ENCODE measurements around the gene BPIFA3. TPM values are rescaled to one million over a fixed set of nuclear protein-coding genes. Genes with fewer than 3 reads are reported as not detected.
A peak's percentile ranks its signal among the peaks of the same experiment; 100 is the strongest.

Gene BPIFA3
- total and polyA plus RNA-seq, 9 of the 15 experiments (the other 6 are each of a cell fraction or from before 2014, with no cell fraction given): not detected

DNA sequence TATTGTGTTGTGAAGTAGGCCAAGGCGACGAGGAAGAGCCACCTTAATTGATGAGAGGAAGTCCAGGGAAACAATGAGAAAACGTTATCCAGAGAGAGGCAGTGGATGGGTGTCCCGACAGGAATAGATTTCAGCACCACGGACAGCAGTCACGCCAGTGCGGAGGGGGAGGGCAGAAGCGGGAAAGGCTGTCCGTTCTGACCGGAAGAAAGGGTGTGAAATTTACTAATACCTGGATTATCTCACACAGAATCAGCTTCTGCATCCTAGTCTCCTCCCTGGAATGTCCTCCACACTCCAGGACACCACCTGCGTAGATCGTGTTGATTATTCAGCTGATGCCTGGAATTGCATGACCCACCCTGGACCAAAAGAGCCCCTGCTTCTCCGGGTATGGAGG, 7.4 kb upstream of the BPIFA3 start (continued):
- TF ChIP-seq ZNF584 (CRISPR knock-in tag; IDR thresholded peaks at IDR 0.05; ENCODE audit: low read depth): 0 out of 2 replicates have a peak, but pooled peaks have one; percentile 54
- TF ChIP-seq, protein P1, sequence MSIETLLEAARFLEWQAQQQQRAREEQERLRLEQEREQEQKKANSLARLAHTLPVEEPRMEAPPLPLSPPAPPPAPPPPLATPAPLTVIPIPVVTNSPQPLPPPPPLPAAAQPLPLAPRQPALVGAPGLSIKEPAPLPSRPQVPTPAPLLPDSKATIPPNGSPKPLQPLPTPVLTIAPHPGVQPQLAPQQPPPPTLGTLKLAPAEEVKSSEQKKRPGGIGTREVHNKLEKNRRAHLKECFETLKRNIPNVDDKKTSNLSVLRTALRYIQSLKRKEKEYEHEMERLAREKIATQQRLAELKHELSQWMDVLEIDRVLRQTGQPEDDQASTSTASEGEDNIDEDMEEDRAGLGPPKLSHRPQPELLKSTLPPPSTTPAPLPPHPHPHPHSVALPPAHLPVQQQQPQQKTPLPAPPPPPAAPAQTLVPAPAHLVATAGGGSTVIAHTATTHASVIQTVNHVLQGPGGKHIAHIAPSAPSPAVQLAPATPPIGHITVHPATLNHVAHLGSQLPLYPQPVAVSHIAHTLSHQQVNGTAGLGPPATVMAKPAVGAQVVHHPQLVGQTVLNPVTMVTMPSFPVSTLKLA (conservative IDR thresholded peaks at IDR 0.05): 0 out of 4 replicates have a peak, but pooled peaks of 1 of the 2 experiments have one; percentile 32
- TF ChIP-seq, protein P2, sequence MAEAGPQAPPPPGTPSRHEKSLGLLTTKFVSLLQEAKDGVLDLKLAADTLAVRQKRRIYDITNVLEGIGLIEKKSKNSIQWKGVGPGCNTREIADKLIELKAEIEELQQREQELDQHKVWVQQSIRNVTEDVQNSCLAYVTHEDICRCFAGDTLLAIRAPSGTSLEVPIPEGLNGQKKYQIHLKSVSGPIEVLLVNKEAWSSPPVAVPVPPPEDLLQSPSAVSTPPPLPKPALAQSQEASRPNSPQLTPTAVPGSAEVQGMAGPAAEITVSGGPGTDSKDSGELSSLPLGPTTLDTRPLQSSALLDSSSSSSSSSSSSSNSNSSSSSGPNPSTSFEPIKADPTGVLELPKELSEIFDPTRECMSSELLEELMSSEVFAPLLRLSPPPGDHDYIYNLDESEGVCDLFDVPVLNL (CRISPR knock-in tag; IDR thresholded peaks at IDR 0.05; ENCODE audit: low read depth): peak; percentile 86
- peak; percentile 47; the same call in 1 of the 2 replicates for TF ChIP-seq NR3C1 (CRISPR knock-in tag; IDR thresholded peaks at IDR 0.05)
- peak; percentile 65; the same call in 1 of the 2 replicates for TF ChIP-seq ZNF232 (CRISPR knock-in tag; IDR thresholded peaks at IDR 0.05)
- TF ChIP-seq ZNF12 (CRISPR knock-in tag; IDR thresholded peaks at IDR 0.05): no peak
- no peak for TF ChIP-seq ZNF282 (CRISPR knock-in tag; IDR thresholded peaks at IDR 0.05)
- TF ChIP-seq, protein P3, sequence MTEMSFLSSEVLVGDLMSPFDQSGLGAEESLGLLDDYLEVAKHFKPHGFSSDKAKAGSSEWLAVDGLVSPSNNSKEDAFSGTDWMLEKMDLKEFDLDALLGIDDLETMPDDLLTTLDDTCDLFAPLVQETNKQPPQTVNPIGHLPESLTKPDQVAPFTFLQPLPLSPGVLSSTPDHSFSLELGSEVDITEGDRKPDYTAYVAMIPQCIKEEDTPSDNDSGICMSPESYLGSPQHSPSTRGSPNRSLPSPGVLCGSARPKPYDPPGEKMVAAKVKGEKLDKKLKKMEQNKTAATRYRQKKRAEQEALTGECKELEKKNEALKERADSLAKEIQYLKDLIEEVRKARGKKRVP (CRISPR knock-in tag; IDR thresholded peaks at IDR 0.05): no peak
- 0 out of 2 replicates have a peak, but pooled peaks have one; percentile 30 for TF ChIP-seq ZNF431 (CRISPR knock-in tag; IDR thresholded peaks at IDR 0.05)
- TF ChIP-seq MTF1 (CRISPR knock-in tag; IDR thresholded peaks at IDR 0.05; ENCODE audit: borderline replicate concordance): no peak
- TF ChIP-seq SREBF1 (IDR thresholded peaks at IDR 0.05; ENCODE audit: borderline replicate concordance, low read depth, low read length): no peak
- peak in 1 of 2 experiments; percentile 74; a peak in 1 of 4 replicates for TF ChIP-seq TEAD1 (CRISPR knock-in tag; IDR thresholded peaks at IDR 0.05)
- TF ChIP-seq ZFP36 (IDR thresholded peaks at IDR 0.05; ENCODE audit: low read depth, low read length, partially characterized antibody): no peak
- TF ChIP-seq DDX20 (tag; IDR thresholded peaks at IDR 0.05; ENCODE audit: low read depth): no peak
- TF ChIP-seq, protein P4, sequence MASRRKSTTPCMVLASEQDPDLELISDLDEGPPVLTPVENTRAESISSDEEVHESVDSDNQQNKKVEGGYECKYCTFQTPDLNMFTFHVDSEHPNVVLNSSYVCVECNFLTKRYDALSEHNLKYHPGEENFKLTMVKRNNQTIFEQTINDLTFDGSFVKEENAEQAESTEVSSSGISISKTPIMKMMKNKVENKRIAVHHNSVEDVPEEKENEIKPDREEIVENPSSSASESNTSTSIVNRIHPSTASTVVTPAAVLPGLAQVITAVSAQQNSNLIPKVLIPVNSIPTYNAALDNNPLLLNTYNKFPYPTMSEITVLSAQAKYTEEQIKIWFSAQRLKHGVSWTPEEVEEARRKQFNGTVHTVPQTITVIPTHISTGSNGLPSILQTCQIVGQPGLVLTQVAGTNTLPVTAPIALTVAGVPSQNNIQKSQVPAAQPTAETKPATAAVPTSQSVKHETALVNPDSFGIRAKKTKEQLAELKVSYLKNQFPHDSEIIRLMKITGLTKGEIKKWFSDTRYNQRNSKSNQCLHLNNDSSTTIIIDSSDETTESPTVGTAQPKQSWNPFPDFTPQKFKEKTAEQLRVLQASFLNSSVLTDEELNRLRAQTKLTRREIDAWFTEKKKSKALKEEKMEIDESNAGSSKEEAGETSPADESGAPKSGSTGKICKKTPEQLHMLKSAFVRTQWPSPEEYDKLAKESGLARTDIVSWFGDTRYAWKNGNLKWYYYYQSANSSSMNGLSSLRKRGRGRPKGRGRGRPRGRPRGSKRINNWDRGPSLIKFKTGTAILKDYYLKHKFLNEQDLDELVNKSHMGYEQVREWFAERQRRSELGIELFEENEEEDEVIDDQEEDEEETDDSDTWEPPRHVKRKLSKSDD (conservative IDR thresholded peaks at IDR 0.05; ENCODE audit: low read length): no peak
- TF ChIP-seq, protein P5, sequence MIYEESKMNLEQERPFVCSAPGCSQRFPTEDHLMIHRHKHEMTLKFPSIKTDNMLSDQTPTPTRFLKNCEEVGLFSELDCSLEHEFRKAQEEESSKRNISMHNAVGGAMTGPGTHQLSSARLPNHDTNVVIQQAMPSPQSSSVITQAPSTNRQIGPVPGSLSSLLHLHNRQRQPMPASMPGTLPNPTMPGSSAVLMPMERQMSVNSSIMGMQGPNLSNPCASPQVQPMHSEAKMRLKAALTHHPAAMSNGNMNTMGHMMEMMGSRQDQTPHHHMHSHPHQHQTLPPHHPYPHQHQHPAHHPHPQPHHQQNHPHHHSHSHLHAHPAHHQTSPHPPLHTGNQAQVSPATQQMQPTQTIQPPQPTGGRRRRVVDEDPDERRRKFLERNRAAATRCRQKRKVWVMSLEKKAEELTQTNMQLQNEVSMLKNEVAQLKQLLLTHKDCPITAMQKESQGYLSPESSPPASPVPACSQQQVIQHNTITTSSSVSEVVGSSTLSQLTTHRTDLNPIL (CRISPR knock-in tag; IDR thresholded peaks at IDR 0.05): no peak
- TF ChIP-seq, protein P6, sequence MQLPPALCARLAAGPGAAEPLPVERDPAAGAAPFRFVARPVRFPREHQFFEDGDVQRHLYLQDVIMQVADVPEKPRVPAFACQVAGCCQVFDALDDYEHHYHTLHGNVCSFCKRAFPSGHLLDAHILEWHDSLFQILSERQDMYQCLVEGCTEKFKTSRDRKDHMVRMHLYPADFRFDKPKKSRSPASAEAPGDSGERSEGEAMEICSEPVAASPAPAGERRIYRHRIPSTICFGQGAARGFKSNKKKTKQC (CRISPR knock-in tag; IDR thresholded peaks at IDR 0.05): peak; percentile 96

All from K562 (cell line).